OCI-LY3 (cell line): ENCODE data around the gene PPIB.

Experiments
- EZH2phosphoT487 ChIP-seq: fragments of 200-600 bp; shearing (Covaris generic); IDR thresholded peaks from 2 replicates; pipeline ENCODE4 v1.6.1; 2018; ENCODE audit warnings: antibody characterized with exemption, mixed run types, low read depth
- TF ChIP-seq, protein P1 (sequence below): fragments of 200-600, 300-600 bp; sonication (generic); IDR thresholded peaks from 2 replicates; pipeline ENCODE4 v1.5.1; 2014; ENCODE audit warnings: antibody characterized with exemption, low read length, low read depth

DNA sequence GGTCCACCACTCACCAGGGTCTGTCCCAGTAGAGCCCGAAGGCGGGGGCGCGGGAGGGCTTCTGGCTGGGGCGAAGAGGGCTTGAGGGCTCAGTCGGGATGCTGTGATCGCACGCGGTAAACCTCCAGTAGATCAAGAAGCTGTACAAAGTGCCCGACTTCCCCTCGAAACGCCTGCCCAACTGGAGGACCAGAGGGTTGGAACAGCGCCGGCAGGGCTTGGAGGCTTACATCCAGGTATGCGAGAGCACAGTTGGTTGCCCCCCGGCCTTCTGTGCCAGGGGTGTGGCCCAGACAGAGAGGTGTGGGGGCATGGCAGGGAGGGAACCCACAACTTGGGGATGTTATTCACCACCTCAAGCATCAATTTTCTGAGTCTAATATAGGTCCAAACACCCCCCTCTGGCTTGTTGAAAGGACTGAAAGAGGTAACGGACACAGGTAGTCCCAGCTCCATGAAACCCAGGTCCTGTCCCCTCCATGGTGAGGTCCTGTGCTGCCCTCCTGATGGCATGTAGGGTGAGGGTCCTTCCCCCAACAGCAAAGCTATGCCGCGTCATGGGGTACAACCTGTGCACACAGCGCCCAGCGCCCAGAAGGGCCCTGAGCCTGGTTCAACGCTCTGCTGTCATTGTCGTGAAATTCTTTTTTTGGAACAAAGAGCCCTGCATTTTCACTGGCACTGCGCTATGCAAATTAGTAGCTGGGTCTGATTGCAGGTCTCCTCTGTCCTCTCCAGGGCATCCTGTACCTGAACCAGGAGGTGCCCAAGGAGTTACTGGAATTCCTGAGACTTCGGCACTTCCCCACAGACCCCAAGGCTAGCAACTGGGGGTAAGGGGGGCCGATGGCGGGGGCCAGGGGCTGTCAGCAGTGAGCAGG, 10.1 kb downstream of the PPIB start:
- TF ChIP-seq, protein P1, sequence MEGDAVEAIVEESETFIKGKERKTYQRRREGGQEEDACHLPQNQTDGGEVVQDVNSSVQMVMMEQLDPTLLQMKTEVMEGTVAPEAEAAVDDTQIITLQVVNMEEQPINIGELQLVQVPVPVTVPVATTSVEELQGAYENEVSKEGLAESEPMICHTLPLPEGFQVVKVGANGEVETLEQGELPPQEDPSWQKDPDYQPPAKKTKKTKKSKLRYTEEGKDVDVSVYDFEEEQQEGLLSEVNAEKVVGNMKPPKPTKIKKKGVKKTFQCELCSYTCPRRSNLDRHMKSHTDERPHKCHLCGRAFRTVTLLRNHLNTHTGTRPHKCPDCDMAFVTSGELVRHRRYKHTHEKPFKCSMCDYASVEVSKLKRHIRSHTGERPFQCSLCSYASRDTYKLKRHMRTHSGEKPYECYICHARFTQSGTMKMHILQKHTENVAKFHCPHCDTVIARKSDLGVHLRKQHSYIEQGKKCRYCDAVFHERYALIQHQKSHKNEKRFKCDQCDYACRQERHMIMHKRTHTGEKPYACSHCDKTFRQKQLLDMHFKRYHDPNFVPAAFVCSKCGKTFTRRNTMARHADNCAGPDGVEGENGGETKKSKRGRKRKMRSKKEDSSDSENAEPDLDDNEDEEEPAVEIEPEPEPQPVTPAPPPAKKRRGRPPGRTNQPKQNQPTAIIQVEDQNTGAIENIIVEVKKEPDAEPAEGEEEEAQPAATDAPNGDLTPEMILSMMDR, result no peak
- no peak for TF ChIP-seq EZH2phosphoT487
